Measurements from ENCODE around the gene CEMIP.

Gene CEMIP

GRCh38 chr15:80988148-80988796, 209.1 kb downstream of the CEMIP start:
- DNase-seq = no peak

GRCh38 chr15:80989081-80989517, 209.9 kb downstream of the CEMIP start:
- DNase-seq = peak; percentile 26

- peak; percentile 96 for DNase-seq
Observed at GRCh38 chr15:80989518-80990478, 210.6 kb downstream of the CEMIP start, which contains the start of gene MESD. TSS of gene MESD (minus strand) at chr15:80989819. CDS start at chr15:80989791, 28 bp downstream.

- DNase-seq = no peak
Observed at GRCh38 chr15:80990955-80991354, 211.8 kb downstream of the CEMIP start.

- DNase-seq = no peak
Observed at GRCh38 chr15:80991421-80991820, 212.3 kb downstream of the CEMIP start.

GRCh38 chr15:80992006-80992405, 212.8 kb downstream of the CEMIP start:
- no peak for DNase-seq

GRCh38 chr15:80992441-80992840, 213.3 kb downstream of the CEMIP start:
- no peak for DNase-seq

GRCh38 chr15:80996247-80996646, 217.1 kb downstream of the CEMIP start:
- DNase-seq = peak; percentile 51

GRCh38 chr15:80997692-80998091, 218.5 kb downstream of the CEMIP start:
- DNase-seq = no peak

GRCh38 chr15:80998251-80998650, 219.1 kb downstream of the CEMIP start:
- DNase-seq = no peak

- DNase-seq = peak; percentile 85
Observed at GRCh38 chr15:80999623-81000036, 220.5 kb downstream of the CEMIP start.

GRCh38 chr15:81000144-81000623, 221.0 kb downstream of the CEMIP start:
- peak; percentile 76 for DNase-seq

GRCh38 chr15:81000624-81001151, 221.5 kb downstream of the CEMIP start, which contains the start of gene TLNRD1:
TSS of gene TLNRD1 (plus strand) at chr15:81000923. CDS start at chr15:81002272, 1,349 bp downstream.
- DNase-seq = peak; percentile 92
